PC-3 (cell line): ENCODE results near the gene MITF.

Source experiments
- CTCF ChIP-seq: fragments of 300-600 bp; sonication (generic); conservative IDR thresholded peaks from 2 replicates; pipeline ENCODE4 v1.5.1; 2017; ENCODE audit warnings: antibody characterized with exemption, low read depth, mild to moderate bottlenecking, low read length
- EZH2 ChIP-seq: fragments of 300-600 bp; sonication (generic); IDR thresholded peaks from one replicate; pipeline ENCODE4 v1.6.1; 2017; ENCODE audit warnings: antibody characterized with exemption, mild to moderate bottlenecking, low read length; ENCODE audit not compliant: unreplicated experiment

GRCh38 chr3:69786854-69787253 lies 47.6 kb downstream of the MITF start:
- TF ChIP-seq CTCF = no peak
- no peak for TF ChIP-seq EZH2
